SK-MEL-5 (cell line): ENCODE data around the gene DSG3. TPM values are rescaled to one million over a fixed set of nuclear protein-coding genes. Genes with fewer than 3 reads are reported as not detected.
A peak's percentile ranks its signal among the peaks of the same experiment; 100 is the strongest.

Experiments used
- DNase-seq: peaks from one replicate; pipeline ENCODE4 v3.0.0-alpha.2; 2016; ENCODE audit warnings: low read depth, low spot score
- in situ Hi-C: cut with HindIII; loops from 2 replicates; pipeline ENCODE4 v1.10.0; 2016; ENCODE audit warnings: low sequenced_read_pairs, high pct_unique_total_duplicates, low pct_unique_long_range_greater_than_20kb
- total RNA-seq: library from RNA; depleted of rRNA; stranded (reverse); fragments of >200 nt; shearing (Covaris generic); gene quantifications from 2 replicates; pipeline ENCODE4 v1.2.3, GENCODE V29; 2014

The DSG3 gene
- total RNA-seq, 1 experiment from 2014 or later: 0.08 TPM

DNA sequence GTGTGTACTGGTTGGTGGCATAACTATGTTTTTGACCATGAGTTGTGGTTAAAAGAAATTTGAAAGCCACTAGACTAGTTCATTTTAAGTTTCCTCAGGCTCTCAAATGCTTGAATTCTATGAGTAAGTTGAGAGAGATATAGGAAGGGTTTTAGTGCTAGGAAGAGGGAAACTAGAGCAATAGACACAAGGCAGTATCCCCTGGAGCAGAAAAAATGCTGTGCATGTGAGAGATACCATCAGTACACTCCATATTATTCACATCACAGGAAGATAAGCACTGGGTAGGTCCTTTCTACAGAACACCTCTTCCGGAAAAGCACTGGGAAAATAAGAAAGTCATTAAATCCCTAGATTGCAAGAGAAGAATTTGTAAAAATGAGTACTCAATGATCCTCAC is 19.3 kb upstream of the DSG3 start:
- in situ Hi-C loops: no loop called here

DNA sequence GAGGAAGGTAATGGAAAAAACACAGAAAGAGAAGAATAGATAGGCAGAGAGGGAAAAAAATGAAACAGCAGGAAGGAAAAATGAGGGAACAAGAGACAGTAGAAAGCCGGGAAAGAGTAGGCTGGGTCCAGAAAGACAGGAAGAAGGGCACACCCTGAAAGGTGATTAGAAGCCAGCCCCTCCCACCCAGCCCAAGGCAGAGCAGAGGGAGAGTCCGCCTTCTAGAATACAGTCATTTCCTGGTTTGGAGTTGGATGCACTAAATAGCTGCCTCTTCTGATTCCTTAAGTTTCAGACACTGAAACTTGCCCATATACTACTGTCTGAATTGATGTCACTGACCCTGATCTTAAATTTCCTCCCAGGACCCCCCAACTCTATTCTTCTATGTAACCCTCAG is 17.9 kb upstream of the DSG3 start:
- in situ Hi-C loops: no loop called here
- no peak for DNase-seq

More for the DNA sequence above, 19.3 kb upstream of the DSG3 start:
- DNase-seq: no peak

DNA sequence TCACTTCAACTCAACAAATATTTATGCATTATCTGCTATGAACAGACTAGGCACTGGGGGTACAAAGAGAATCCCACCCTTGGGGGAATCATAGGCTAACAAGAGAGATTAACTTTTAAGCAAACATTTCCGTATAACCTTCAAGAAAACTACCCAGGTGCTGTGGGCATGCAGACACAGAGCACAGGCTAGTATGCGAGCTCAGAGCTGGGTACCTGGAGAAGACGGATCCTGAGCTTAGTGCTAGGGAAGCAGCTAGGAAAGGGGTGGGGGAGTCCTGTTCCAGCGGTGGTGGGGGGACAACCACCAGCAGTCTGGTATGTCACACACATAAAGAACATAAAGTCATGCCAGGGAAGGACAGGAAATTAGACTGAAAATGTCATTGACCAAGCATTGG is 17.5 kb upstream of the DSG3 start:
- DNase-seq: no peak
- in situ Hi-C loops: no loop called here

- DNase-seq: no peak
- in situ Hi-C loops: no loop called here
Measured at GRCh38 chr18:31430554-31430953, 17.0 kb upstream of the DSG3 start.

DNA sequence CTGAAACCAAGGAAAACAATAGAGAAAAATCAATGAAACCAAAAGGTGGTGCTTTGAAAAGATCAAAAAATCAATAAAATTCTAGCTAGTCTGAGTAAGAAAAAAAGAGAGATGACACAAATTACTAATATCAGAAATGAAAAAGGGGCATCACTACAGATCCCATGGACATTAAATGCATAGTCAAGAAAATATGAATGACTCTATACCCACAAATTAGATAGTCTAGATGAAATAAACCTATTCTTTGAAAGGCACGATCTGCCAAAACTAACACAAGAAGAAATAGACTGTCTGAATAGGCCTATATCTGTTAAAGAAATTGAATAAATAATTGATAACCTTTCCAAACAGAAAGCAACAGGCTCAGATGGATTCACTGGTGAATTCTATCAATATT is 15.2 kb upstream of the DSG3 start:
- in situ Hi-C loops: no loop called here
- no peak for DNase-seq

DNA sequence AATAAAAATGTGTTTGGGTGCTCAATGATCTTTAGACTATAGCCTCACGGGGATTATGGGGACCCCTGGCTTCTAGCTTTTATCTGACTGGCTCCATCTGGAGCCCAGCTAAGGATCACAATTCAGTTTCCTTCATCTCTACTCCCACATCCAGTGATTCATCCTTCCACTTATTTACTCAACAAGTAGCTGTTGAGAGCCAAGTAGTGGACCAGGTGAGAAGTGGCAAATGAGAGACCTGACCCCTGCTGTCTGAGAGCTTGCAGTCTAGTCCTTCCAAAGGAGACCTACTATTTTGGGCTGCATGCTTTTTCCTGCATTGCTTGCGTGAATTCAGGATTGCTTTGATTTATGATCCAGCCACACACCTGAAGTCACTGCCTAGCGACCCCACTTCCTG is 10.7 kb upstream of the DSG3 start:
- no peak for DNase-seq
- in situ Hi-C loops: no loop called here

DNA sequence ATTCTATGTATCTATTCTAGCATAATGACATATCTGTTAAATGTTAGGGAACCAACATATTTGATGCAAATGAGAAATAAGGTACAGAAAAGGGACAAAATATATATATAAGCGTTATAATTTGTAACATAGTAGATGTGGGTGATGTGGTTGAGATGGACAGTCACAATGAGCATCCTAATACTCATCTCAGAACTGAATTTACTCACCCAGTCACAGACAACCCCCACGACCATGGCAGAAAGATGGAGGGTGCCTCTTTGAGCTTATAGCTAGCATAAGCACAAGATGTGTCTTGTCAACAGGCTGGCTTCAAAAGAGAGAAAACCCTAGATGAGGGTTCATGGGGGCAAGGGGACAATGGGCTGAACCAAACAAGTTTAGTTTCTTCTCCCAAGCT is 9.1 kb upstream of the DSG3 start:
- DNase-seq: no peak
- in situ Hi-C loops: no loop called here

GRCh38 chr18:31439807-31440325 is 7.7 kb upstream of the DSG3 start:
- no peak for DNase-seq
- in situ Hi-C loops: no loop called here

GRCh38 chr18:31440787-31441186 is 6.8 kb upstream of the DSG3 start:
- DNase-seq: no peak
- in situ Hi-C loops: no loop called here

- in situ Hi-C loops: no loop called here
- no peak for DNase-seq
Measured at GRCh38 chr18:31441493-31441892, 6.0 kb upstream of the DSG3 start.

- DNase-seq: no peak
- in situ Hi-C loops: no loop called here
Measured at GRCh38 chr18:31444142-31444541, 3.4 kb upstream of the DSG3 start.

GRCh38 chr18:31445908-31446307 is 1.6 kb upstream of the DSG3 start:
- DNase-seq: no peak
- in situ Hi-C loops: no loop called here

DNA sequence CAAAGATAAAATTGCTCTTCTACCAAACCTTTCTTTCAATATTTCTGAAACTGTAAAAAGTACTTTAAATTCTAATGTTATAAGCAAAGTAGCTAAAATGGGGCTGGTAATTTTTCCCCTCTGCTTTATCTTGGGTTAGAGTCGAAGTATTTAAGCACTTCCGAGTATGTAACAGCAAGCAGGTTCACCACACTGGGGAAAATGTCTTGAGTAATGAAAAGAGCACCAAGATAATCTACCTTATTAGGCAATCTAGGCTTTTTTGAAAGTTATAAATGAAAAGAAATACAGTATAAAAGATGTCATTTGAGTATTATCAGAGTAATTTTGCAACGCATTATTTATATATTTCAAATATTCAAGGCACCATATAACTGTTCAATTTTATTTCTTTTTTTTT is 687 bp upstream of the DSG3 start:
- in situ Hi-C loops: no loop called here
- no peak for DNase-seq

GRCh38 chr18:31450409-31450808 is 2.9 kb downstream of the DSG3 start:
- in situ Hi-C loops: no loop called here
- DNase-seq: no peak

DNA sequence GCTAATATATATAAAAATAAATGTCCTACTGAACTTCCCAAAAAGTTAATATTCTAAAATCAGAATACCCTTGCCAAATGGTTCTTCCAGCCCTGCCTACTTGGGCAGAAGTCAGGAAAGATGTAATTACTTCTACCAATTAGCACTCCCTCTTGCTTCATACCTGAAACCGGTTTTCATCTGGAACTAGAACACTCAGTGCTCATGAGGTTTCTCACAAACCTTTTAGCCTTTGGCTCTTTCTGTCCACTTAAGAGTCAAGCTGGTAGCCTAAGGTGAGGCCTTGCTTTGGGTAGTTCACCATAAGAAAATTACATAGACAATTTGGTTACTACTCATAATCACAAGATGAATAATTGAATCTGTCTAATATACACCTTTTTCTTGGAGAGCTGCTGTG is 4.1 kb downstream of the DSG3 start:
- no peak for DNase-seq
- in situ Hi-C loops: no loop called here

DNA sequence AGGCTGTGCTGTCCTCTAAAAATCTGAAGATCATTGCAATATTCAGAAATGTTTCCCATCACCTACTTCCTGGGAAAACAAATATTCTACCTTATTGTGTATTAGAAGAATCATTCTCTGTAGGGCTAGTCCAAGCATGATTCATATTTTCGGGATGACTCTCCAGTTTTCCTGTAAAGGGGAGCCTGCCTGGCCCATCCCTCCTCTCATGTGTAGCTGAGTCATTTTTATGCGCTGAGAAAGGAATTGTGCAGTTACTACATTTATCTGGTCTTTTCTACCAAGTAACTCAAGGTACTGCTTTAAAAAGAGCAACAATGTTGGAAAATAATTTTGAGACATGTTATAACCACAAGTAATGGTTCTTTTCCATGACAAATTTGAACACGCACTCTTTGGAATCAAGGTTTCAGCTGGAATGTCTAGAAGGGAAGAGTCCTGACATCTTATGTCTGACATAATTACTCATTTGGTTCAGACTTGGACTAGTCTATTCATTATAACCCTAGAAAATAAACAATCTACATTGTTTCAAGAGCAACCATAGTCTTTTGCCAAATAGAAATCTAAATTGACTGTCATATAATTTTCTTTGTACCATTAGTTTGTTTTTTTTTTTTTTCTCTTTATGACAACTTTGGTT is 6.6 kb downstream of the DSG3 start:
- in situ Hi-C loops: no loop called here
- peak; percentile 35 for DNase-seq

- in situ Hi-C loops: no loop called here
- no peak for DNase-seq
Measured at GRCh38 chr18:31469629-31470028, 22.1 kb downstream of the DSG3 start.

- no peak for DNase-seq
- in situ Hi-C loops: no loop called here
Measured at GRCh38 chr18:31478688-31479087, 31.1 kb downstream of the DSG3 start.

- no peak for DNase-seq
- in situ Hi-C loops: no loop called here
Measured at GRCh38 chr18:31482051-31482450, 34.5 kb downstream of the DSG3 start.

DNA sequence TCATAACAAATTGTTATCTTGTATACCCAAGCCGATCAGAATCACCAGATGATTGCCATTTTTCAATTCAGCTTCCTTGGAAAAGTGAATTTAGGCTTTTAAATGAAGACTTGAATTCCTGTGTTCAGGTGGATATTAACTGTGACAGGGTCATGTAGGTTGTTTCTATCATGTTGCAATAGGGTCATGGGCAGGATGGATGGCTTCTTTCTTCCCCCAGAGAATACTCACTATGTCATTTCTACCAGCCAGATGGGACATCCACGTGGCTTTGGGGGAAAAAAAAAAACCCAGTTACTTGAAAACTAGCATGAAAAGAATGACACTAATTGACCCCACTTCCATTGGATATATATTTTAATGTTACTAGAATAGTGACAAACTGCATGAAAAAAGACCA is 35.9 kb downstream of the DSG3 start:
- no peak for DNase-seq
- in situ Hi-C loops: no loop called here
